Breast epithelium (tissue), 4 donors: ENCODE data around the gene ASAH2. TPM values are rescaled to one million over a fixed set of nuclear protein-coding genes. Genes with fewer than 3 reads are reported as not detected.

Source experiments
- DNase-seq, 2 donors: peaks; one replicate each; pipeline ENCODE4 v3.0.0-alpha.2; 2019; ENCODE audit warnings: low spot score in 2 of 2
- H3K27ac ChIP-seq, 2 donors: fragments of 200-600 bp; sonication (generic) in 1 of 2; one replicate each; pipeline ENCODE4 v1.5.1; 2016 to 2019; ENCODE audit warnings: mild to moderate bottlenecking in 1 of 2
- H3K27me3 ChIP-seq, 2 donors: fragments of 200-600 bp; sonication (generic) in 1 of 2; one replicate each; pipeline versions ENCODE4 v1.5.1 to v1.6.0; 2017 to 2019; ENCODE audit warnings: control low read depth in 1 of 2, mild to moderate bottlenecking in 1 of 2
- H3K36me3 ChIP-seq: fragments of 200-600 bp; one replicate; pipeline ENCODE4 v1.5.1; 2019
- H3K4me1 ChIP-seq, 2 donors: fragments of 200-600 bp; sonication (generic); one replicate each; pipeline ENCODE4 v1.5.1; 2016 to 2019; ENCODE audit warnings: control low read depth in 1 of 2
- H3K4me3 ChIP-seq, 3 donors: fragments of 200-600 bp; sonication (generic); 1 replicate in 2 of 3; 2 replicates in 1 of 3; pipeline ENCODE4 v1.5.1; 2016 to 2019; ENCODE audit warnings: mild to moderate bottlenecking in 3 of 3, moderate library complexity in 2 of 3
- H3K9me3 ChIP-seq, 2 donors: fragments of 200-600 bp; sonication (generic) in 1 of 2; one replicate each; pipeline ENCODE4 v1.5.1; 2016 to 2019; ENCODE audit warnings: control low read depth in 1 of 2
- CTCF ChIP-seq, 3 donors: fragments of 450-650 bp; IDR thresholded peaks; one replicate each; pipeline ENCODE4 v1.5.1; 2016 to 2017; ENCODE audit warnings: antibody characterized with exemption in 3 of 3, mild to moderate bottlenecking in 3 of 3, moderate library complexity in 3 of 3
- POLR2A ChIP-seq: fragments of 450-650 bp; IDR thresholded peaks from one replicate; pipeline ENCODE4 v1.6.1; 2016; ENCODE audit warnings: antibody characterized with exemption, mild to moderate bottlenecking, moderate library complexity
- POLR2AphosphoS5 ChIP-seq, 3 donors: sonication (generic); formaldehyde crosslinking; IDR thresholded peaks; one replicate each; pipeline ENCODE4 v1.6.1; 2017; ENCODE audit warnings: antibody characterized with exemption in 3 of 3
- intact Hi-C: fragments of 100-400 bp; cut with DNase I; formaldehyde crosslinking; loops from one replicate; pipeline ENCODE4 v1.15.1; 2023; ENCODE audit warnings: low total_unique reads
- total RNA-seq, 3 donors: library from RNA; depleted of rRNA; stranded (reverse); fragments of >200 nt; gene quantifications; one replicate each; pipeline ENCODE4 v1.1.0, GENCODE V29; 2016

ASAH2 gene
- total RNA-seq, 3 donors from 2014 or later, result 0.32 to 0.59 (median 0.33) TPM

GRCh38 chr10:50224330-50224952 lies 26.9 kb downstream of the ASAH2 start:
- no peaks in the 10 kb centered on the region for H3K36me3 ChIP-seq
- H3K4me1 ChIP-seq, result no peaks in the 10 kb centered on the region
- intact Hi-C loops, result no loop called here
- H3K27me3 ChIP-seq, result no peaks in the 10 kb centered on the region
- H3K9me3 ChIP-seq, result no peaks in the 10 kb centered on the region
- DNase-seq, result no peak
- TF ChIP-seq CTCF (IDR thresholded peaks at IDR 0.05), result peak in 1 of 3 donors; percentile 37
- TF ChIP-seq POLR2AphosphoS5 (IDR thresholded peaks at IDR 0.05), result no peak
- H3K27ac ChIP-seq, result no peak overlapping the region
- no peak overlapping the region for H3K4me3 ChIP-seq

DNA sequence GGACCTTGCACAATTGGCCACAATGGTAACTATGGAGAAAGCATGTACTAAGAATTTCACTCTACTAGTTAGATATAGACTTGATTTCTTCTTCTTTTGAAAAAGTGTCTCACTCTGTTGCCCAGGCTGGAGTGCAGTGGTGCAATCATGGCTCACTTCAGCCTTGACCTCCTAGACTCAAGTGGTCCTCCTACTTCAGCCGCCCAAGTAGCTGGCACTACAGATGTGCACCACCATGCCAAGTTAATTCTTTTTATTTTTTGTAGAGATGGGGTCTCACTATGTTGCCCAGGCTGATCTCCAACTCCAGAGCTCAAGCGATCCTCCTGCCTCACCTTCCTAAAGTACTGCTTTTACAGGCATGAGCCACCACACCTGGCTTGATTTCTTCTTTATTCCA lies 29.1 kb downstream of the ASAH2 start:
- H3K27me3 ChIP-seq, result no peaks in the 10 kb centered on the region
- TF ChIP-seq POLR2A (no peak), CTCF (IDR thresholded peaks at IDR 0.05) (no peak), POLR2AphosphoS5 (IDR thresholded peaks at IDR 0.05) (no peak)
- H3K4me1 ChIP-seq, result no peaks in the 10 kb centered on the region
- no peak overlapping the region for H3K4me3 ChIP-seq
- intact Hi-C loops, result no loop called here
- no peak overlapping the region for H3K27ac ChIP-seq
- no peak for DNase-seq
- no peaks in the 10 kb centered on the region for H3K9me3 ChIP-seq
- no peaks in the 10 kb centered on the region for H3K36me3 ChIP-seq

DNA sequence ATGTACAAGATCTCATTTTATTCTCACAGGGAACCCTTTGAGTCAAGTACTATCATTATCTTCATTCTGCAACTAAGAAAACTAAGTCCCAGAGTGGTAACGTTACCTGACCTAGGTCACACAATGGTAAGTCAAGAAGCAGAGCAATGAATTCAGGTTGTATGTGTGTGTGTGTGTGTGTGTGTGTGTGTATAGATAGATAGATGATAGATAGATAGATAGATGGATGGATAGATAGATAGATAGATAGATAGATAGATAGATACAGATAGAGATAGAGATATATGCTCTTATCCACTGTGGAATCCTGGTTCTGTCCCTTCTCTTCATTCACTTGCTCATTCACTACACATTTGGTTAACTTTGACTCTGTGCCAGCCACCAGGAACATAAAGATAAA lies 29.8 kb downstream of the ASAH2 start:
- DNase-seq, result no peak
- Histone ChIP-seq H3K27me3 (no peaks in the 10 kb centered on the region), H3K9me3 (no peaks in the 10 kb centered on the region), H3K36me3 (no peaks in the 10 kb centered on the region), H3K4me3 (no peak overlapping the region), H3K27ac (no peak overlapping the region), H3K4me1 (no peaks in the 10 kb centered on the region)
- intact Hi-C loops, result no loop called here
- no peak for TF ChIP-seq POLR2AphosphoS5 (IDR thresholded peaks at IDR 0.05)
- no peak for TF ChIP-seq POLR2A
- no peak for TF ChIP-seq CTCF (IDR thresholded peaks at IDR 0.05)

GRCh38 chr10:50219646-50220045 lies 31.7 kb downstream of the ASAH2 start:
- intact Hi-C loops, result no loop called here
- DNase-seq, result no peak
- TF ChIP-seq POLR2AphosphoS5 (IDR thresholded peaks at IDR 0.05) (no peak), CTCF (IDR thresholded peaks at IDR 0.05) (no peak), POLR2A (no peak)
- no peaks in the 10 kb centered on the region for H3K4me1 ChIP-seq
- H3K36me3 ChIP-seq, result no peaks in the 10 kb centered on the region
- H3K4me3 ChIP-seq, result no peak overlapping the region
- H3K27me3 ChIP-seq, result no peaks in the 10 kb centered on the region
- H3K27ac ChIP-seq, result no peak overlapping the region
- no peaks in the 10 kb centered on the region for H3K9me3 ChIP-seq

DNA sequence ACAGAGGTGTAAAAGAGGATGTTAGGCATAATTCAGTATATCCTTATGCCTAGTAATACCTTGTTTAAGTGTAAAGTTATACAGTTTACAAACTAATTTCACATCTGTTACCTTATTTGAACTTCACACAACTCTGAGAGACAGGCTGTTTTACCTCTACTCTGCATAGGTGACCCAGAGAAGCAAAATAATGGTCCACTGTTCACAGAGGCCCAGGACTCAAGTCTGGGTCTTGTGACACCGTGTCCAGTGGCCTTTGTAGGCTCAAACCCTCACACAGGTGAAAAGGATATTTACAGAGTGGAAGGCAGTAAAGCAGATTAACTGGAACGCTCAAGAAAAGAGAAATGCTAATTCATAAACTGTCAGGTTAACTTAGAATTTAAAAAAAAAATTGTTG lies 32.1 kb downstream of the ASAH2 start:
- Histone ChIP-seq H3K4me1 (no peaks in the 10 kb centered on the region), H3K36me3 (no peaks in the 10 kb centered on the region)
- intact Hi-C loops, result no loop called here

More for the DNA sequence above, 32.1 kb downstream of the ASAH2 start:
- Histone ChIP-seq H3K27me3 (no peaks in the 10 kb centered on the region), H3K4me3 (no peak overlapping the region), H3K27ac (no peak overlapping the region), H3K9me3 (no peaks in the 10 kb centered on the region)
- no peak for DNase-seq
- no peak for TF ChIP-seq POLR2AphosphoS5 (IDR thresholded peaks at IDR 0.05)
- no peak for TF ChIP-seq CTCF (IDR thresholded peaks at IDR 0.05)
- TF ChIP-seq POLR2A, result no peak
